GM21737 (cell line): ENCODE measurements around the gene PCP4.

Experiments
- ATAC-seq: cut with Tn5 transposase; IDR thresholded peaks from one replicate; pipeline ENCODE4 v1.9.1; 2021; ENCODE audit warnings: mild to moderate bottlenecking, moderate library complexity; ENCODE audit not compliant: unreplicated experiment

PCP4 gene

GRCh38 chr21:39915881-39916280 is 48.6 kb downstream of the PCP4 start:
- ATAC-seq, result no peak

GRCh38 chr21:39918558-39918957 is 51.3 kb downstream of the PCP4 start:
- no peak for ATAC-seq

GRCh38 chr21:39923476-39923875 is 56.2 kb downstream of the PCP4 start:
- no peak for ATAC-seq

GRCh38 chr21:39924577-39925308 is 57.5 kb downstream of the PCP4 start:
- no peak for ATAC-seq

- ATAC-seq, result no peak
Measured at GRCh38 chr21:39927304-39927886, 60.2 kb downstream of the PCP4 start.

- no peak for ATAC-seq
Measured at GRCh38 chr21:39932335-39932734, 65.1 kb downstream of the PCP4 start.

- no peak for ATAC-seq
Measured at GRCh38 chr21:39934895-39935294, 67.7 kb downstream of the PCP4 start.

- no peak for ATAC-seq
Measured at GRCh38 chr21:39935716-39936115, 68.5 kb downstream of the PCP4 start.

- no peak for ATAC-seq
Measured at GRCh38 chr21:39938086-39938625, 70.9 kb downstream of the PCP4 start.

GRCh38 chr21:39946199-39946598 is 79.0 kb downstream of the PCP4 start:
- ATAC-seq, result no peak

- no peak for ATAC-seq
Measured at GRCh38 chr21:39947031-39947430, 79.8 kb downstream of the PCP4 start.

GRCh38 chr21:39951183-39952101 is 84.2 kb downstream of the PCP4 start:
- no peak for ATAC-seq

GRCh38 chr21:39952265-39952664 is 85.0 kb downstream of the PCP4 start:
- ATAC-seq, result no peak

- ATAC-seq, result no peak
Measured at GRCh38 chr21:39954570-39954969, 87.3 kb downstream of the PCP4 start.

GRCh38 chr21:39955326-39955725 is 88.1 kb downstream of the PCP4 start:
- no peak for ATAC-seq

- no peak for ATAC-seq
Measured at GRCh38 chr21:39956586-39956985, 89.3 kb downstream of the PCP4 start.

GRCh38 chr21:39958731-39959130 is 91.5 kb downstream of the PCP4 start:
- no peak for ATAC-seq

- no peak for ATAC-seq
Measured at GRCh38 chr21:39961251-39961650, 94.0 kb downstream of the PCP4 start.

GRCh38 chr21:39965026-39965425 is 97.8 kb downstream of the PCP4 start:
- ATAC-seq, result no peak

GRCh38 chr21:39966786-39967185 is 99.5 kb downstream of the PCP4 start:
- no peak for ATAC-seq

GRCh38 chr21:39968010-39968409 is 100.8 kb downstream of the PCP4 start:
- ATAC-seq, result no peak
